SK-N-SH (cell line): ENCODE measurements around the gene OR10G3. TPM values are rescaled to one million over a fixed set of nuclear protein-coding genes. Genes with fewer than 3 reads are reported as not detected.

ENCODE experiments used
- CTCF ChIA-PET: fragments of 300-600, 350-600 bp; formaldehyde crosslinking; extraction: SDS; loops from one replicate; lab custom pipeline; 2021; lab: Yijun Ruan, JAX
- POLR2A ChIA-PET: fragments of 350-600 bp; sonication (Branson Sonifier 250); formaldehyde crosslinking; extraction: SDS; loops from one replicate; lab custom pipeline; 2020; ENCODE audit warnings: antibody characterized with exemption, inconsistent platforms; lab: Yijun Ruan, JAX
- DNase-seq: peaks from one replicate; pipeline ENCODE4 v3.0.0; 2012
- H2AFZ ChIP-seq: fragments of 200-600 bp; sonication (generic); 2 replicates; pipeline ENCODE4 v1.8.1; 2016; ENCODE audit warnings: antibody characterized with exemption, mild to moderate bottlenecking, low read depth
- H3F3A ChIP-seq: fragments of 200-600 bp; sonication (generic); replicated peaks from 2 replicates; pipeline ENCODE3; 2016; ENCODE audit warnings: antibody characterized with exemption, mild to moderate bottlenecking; ENCODE audit not compliant: insufficient read depth
- H3K27ac ChIP-seq, 2 experiments: fragments of 200-500 bp in 1 of 2; fragments of 200-600 bp in 1 of 2; sonication (Bioruptor generic) in 1 of 2; sonication (generic), shearing (Covaris generic) in 1 of 2; 2 replicates each; pipeline versions ENCODE4 v1.5.1 to v1.6.1; 2014 to 2016; ENCODE audit warnings: low read depth in 2 of 2, inconsistent platforms in 1 of 2, low read length in 1 of 2, mild to moderate bottlenecking in 1 of 2, mixed read lengths in 1 of 2
- H3K27me3 ChIP-seq: fragments of 200-600 bp; sonication (generic), shearing (Covaris generic); 2 replicates; pipeline ENCODE4 v1.6.1; 2016; ENCODE audit warnings: mixed run types; ENCODE audit not compliant: insufficient read depth
- H3K36me3 ChIP-seq, 2 experiments: fragments of 200-500 bp in 1 of 2; fragments of 200-600 bp in 1 of 2; sonication (Bioruptor generic) in 1 of 2; sonication (generic) in 1 of 2; replicated peaks in 1 of 2; 2 replicates each; pipeline versions ENCODE3 to v1.5.1; 2014 to 2016; ENCODE audit warnings: low read length in 1 of 2, mild to moderate bottlenecking in 1 of 2; ENCODE audit not compliant: insufficient read depth in 2 of 2, control insufficient read depth in 1 of 2
- H3K4me1 ChIP-seq, 2 experiments: fragments of 200-500 bp in 1 of 2; fragments of 200-600 bp in 1 of 2; sonication (Bioruptor generic) in 1 of 2; sonication (generic), shearing (Covaris generic) in 1 of 2; 2 replicates each; pipeline versions ENCODE4 v1.5.1 to v1.6.1; 2014 to 2016; ENCODE audit warnings: low read depth in 1 of 2, low read length in 1 of 2, mixed run types in 1 of 2; ENCODE audit not compliant: insufficient read depth in 2 of 2, control insufficient read depth in 1 of 2
- H3K4me2 ChIP-seq: fragments of 200-600 bp; sonication (generic), shearing (Covaris generic); 2 replicates; pipeline ENCODE4 v1.6.1; 2017; ENCODE audit warnings: mixed run types
- H3K4me3 ChIP-seq, 2 experiments: fragments of 200-500 bp in 1 of 2; fragments of 200-600 bp in 1 of 2; sonication (Bioruptor generic) in 1 of 2; sonication (generic), shearing (Covaris generic) in 1 of 2; 2 replicates each; pipeline versions ENCODE4 v1.5.1 to v1.8.1; 2014 to 2016; ENCODE audit warnings: low read depth in 2 of 2, inconsistent platforms in 1 of 2, low read length in 1 of 2, mild to moderate bottlenecking in 1 of 2, mixed read lengths in 1 of 2, moderate library complexity in 1 of 2
- H3K79me2 ChIP-seq: fragments of 200-600 bp; sonication (generic); 2 replicates; pipeline ENCODE4 v1.8.1; 2017; ENCODE audit warnings: mild to moderate bottlenecking; ENCODE audit not compliant: insufficient read depth
- H3K9ac ChIP-seq: fragments of 200-600 bp; sonication (generic); 2 replicates; pipeline ENCODE4 v1.6.1; 2017; ENCODE audit warnings: mixed run types
- H3K9me2 ChIP-seq: fragments of 200-600 bp; sonication (generic); 2 replicates; pipeline ENCODE4 v1.6.1; 2017; ENCODE audit warnings: mixed run types
- H3K9me3 ChIP-seq: fragments of 200-600 bp; sonication (generic); 2 replicates; pipeline ENCODE4 v1.6.1; 2017; ENCODE audit warnings: mixed run types, mild to moderate bottlenecking, moderate library complexity
- H4K20me1 ChIP-seq: fragments of 200-600 bp; sonication (generic); 2 replicates; pipeline ENCODE4 v1.6.1; 2017; ENCODE audit warnings: mild to moderate bottlenecking, mixed run types; ENCODE audit not compliant: insufficient read depth
- CHD2 ChIP-seq: fragments of 150-350 bp; IDR thresholded peaks from 2 replicates; pipeline ENCODE4 v1.6.1; 2018; ENCODE audit warnings: low read length; ENCODE audit not compliant: partially characterized antibody
- EZH2phosphoT487 ChIP-seq: fragments of 200-600 bp; sonication (generic); IDR thresholded peaks from 2 replicates; pipeline ENCODE4 v1.6.1; 2017; ENCODE audit warnings: low read depth, mixed run types, mild to moderate bottlenecking, antibody characterized with exemption, moderate library complexity, borderline replicate concordance
- FOXJ3 ChIP-seq: sonication (generic); formaldehyde crosslinking; IDR thresholded peaks from 2 replicates; pipeline ENCODE4 v1.5.1; 2020; ENCODE audit warnings: mild to moderate bottlenecking, missing genetic modification reagents
- GATA2 ChIP-seq: sonication (generic); formaldehyde crosslinking; IDR thresholded peaks from 2 replicates; pipeline ENCODE4 v1.5.0; 2020; ENCODE audit warnings: mild to moderate bottlenecking, missing genetic modification reagents
- MEF2A ChIP-seq: IDR thresholded peaks from 2 replicates; pipeline ENCODE4 v1.4.0; 2012; ENCODE audit warnings: low read depth, borderline replicate concordance
- MXI1 ChIP-seq: IDR thresholded peaks from 2 replicates; pipeline ENCODE4 v1.6.1; 2012; ENCODE audit warnings: mild to moderate bottlenecking, low read depth, low read length, improper control_type of control experiment
- NFIC ChIP-seq: IDR thresholded peaks from 2 replicates; pipeline ENCODE4 v1.4.0; 2012; ENCODE audit warnings: borderline replicate concordance
- NRF1 ChIP-seq: IDR thresholded peaks from 2 replicates; pipeline ENCODE4 v1.6.1; 2012; ENCODE audit warnings: low read depth, mild to moderate bottlenecking, low read length
- POLR2AphosphoS5 ChIP-seq: IDR thresholded peaks from 2 replicates; pipeline ENCODE4 v1.6.1; 2012; ENCODE audit warnings: low read depth, low read length
- TAF1 ChIP-seq: IDR thresholded peaks from 2 replicates; pipeline ENCODE4 v1.6.1; 2012; ENCODE audit warnings: low read depth, mild to moderate bottlenecking, low read length, moderate library complexity, borderline replicate concordance
- TCF12 ChIP-seq: IDR thresholded peaks from 2 replicates; pipeline ENCODE4 v1.4.0; 2012
- WGBS: methylation state at CpG from one replicate; pipeline ENCODE4 v1.1.6; 2017; ENCODE audit warnings: low lambda C conversion rate; 5-methylcytosine and 5-hydroxymethylcytosine counted together
- polyA plus RNA-seq, 3 experiments: library from polyadenylated mRNA; depleted of rRNA; stranded (reverse); fragments of >200 nt; gene quantifications; 2 replicates each; pipeline ENCODE4 v1.2.3, GENCODE V29; 2012
- TF ChIP-seq, protein P1 (sequence below): IDR thresholded peaks from 2 replicates; pipeline ENCODE4 v1.6.1; 2012; ENCODE audit warnings: mild to moderate bottlenecking, low read depth, low read length, moderate library complexity
- TF ChIP-seq, protein P2 (sequence below): fragments of 150-350 bp; IDR thresholded peaks from 2 replicates; pipeline ENCODE4 v1.6.1; 2017; ENCODE audit warnings: antibody characterized with exemption, low read length, low read depth, borderline replicate concordance
- TF ChIP-seq, protein P3 (sequence below): fragments of 200-600 bp; sonication (generic); IDR thresholded peaks from 2 replicates; pipeline ENCODE4 v1.6.1; 2017; ENCODE audit warnings: antibody characterized with exemption, mild to moderate bottlenecking, moderate library complexity
- TF ChIP-seq, protein P4 (sequence below): fragments of 150-350 bp; IDR thresholded peaks from 2 replicates; pipeline ENCODE4 v1.6.1; 2016; ENCODE audit warnings: mild to moderate bottlenecking, low read depth, low read length

OR10G3 gene
- polyA plus RNA-seq, 1 of the 3 experiments (the other 2 are of a cell fraction): not detected

DNA sequence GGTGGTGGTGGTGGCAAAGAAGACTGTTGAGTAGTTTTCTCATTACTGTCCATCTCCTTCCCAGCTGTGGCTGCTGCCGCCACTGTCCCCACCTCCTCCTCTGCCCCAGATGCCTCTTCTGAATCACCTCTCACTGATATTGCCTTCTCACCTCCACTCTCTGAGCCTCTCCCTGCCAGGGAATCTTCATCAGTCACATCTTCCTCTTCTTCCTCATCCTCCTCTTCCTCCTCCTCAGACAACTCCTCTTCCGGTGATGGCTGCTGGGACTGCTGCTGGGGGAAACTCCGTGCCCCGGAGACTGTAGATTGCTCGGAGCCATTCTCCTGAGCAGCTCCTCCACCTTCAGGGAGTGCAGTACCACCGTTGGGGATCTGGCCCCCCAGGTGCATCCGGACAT is 56.7 kb downstream of the OR10G3 start:
- TF ChIP-seq, protein P1, sequence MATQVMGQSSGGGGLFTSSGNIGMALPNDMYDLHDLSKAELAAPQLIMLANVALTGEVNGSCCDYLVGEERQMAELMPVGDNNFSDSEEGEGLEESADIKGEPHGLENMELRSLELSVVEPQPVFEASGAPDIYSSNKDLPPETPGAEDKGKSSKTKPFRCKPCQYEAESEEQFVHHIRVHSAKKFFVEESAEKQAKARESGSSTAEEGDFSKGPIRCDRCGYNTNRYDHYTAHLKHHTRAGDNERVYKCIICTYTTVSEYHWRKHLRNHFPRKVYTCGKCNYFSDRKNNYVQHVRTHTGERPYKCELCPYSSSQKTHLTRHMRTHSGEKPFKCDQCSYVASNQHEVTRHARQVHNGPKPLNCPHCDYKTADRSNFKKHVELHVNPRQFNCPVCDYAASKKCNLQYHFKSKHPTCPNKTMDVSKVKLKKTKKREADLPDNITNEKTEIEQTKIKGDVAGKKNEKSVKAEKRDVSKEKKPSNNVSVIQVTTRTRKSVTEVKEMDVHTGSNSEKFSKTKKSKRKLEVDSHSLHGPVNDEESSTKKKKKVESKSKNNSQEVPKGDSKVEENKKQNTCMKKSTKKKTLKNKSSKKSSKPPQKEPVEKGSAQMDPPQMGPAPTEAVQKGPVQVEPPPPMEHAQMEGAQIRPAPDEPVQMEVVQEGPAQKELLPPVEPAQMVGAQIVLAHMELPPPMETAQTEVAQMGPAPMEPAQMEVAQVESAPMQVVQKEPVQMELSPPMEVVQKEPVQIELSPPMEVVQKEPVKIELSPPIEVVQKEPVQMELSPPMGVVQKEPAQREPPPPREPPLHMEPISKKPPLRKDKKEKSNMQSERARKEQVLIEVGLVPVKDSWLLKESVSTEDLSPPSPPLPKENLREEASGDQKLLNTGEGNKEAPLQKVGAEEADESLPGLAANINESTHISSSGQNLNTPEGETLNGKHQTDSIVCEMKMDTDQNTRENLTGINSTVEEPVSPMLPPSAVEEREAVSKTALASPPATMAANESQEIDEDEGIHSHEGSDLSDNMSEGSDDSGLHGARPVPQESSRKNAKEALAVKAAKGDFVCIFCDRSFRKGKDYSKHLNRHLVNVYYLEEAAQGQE: no peak
- TF ChIP-seq CHD2: no peak
- TF ChIP-seq MXI1: no peak
- TF ChIP-seq, protein P2, sequence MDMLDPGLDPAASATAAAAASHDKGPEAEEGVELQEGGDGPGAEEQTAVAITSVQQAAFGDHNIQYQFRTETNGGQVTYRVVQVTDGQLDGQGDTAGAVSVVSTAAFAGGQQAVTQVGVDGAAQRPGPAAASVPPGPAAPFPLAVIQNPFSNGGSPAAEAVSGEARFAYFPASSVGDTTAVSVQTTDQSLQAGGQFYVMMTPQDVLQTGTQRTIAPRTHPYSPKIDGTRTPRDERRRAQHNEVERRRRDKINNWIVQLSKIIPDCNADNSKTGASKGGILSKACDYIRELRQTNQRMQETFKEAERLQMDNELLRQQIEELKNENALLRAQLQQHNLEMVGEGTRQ: no peak
- TF ChIP-seq, protein P3, sequence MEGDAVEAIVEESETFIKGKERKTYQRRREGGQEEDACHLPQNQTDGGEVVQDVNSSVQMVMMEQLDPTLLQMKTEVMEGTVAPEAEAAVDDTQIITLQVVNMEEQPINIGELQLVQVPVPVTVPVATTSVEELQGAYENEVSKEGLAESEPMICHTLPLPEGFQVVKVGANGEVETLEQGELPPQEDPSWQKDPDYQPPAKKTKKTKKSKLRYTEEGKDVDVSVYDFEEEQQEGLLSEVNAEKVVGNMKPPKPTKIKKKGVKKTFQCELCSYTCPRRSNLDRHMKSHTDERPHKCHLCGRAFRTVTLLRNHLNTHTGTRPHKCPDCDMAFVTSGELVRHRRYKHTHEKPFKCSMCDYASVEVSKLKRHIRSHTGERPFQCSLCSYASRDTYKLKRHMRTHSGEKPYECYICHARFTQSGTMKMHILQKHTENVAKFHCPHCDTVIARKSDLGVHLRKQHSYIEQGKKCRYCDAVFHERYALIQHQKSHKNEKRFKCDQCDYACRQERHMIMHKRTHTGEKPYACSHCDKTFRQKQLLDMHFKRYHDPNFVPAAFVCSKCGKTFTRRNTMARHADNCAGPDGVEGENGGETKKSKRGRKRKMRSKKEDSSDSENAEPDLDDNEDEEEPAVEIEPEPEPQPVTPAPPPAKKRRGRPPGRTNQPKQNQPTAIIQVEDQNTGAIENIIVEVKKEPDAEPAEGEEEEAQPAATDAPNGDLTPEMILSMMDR: no peak
- no peak for TF ChIP-seq TCF12
- no peak for TF ChIP-seq NFIC
- TF ChIP-seq, all 33 proteins: peak for 0

DNA sequence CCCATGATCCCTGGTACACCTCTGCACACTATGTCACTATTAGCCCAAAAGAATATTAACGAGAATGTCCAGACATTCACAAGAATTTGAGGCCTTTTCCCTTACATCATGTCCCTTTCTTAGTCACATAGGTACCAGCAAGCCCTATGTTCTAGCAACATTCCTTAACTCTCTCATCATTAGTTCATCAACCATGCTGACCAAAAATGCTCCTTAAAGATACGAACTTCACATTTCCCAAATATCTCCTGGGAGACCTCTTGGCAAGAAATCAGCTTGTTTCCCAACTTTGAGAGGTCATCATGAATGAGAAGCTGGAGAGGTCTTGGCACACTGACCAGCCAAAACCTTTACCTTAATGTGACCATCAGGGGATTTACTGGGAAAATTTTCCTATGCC is 58.4 kb downstream of the OR10G3 start:
- Histone ChIP-seq H3K36me3 (peaks cover 0 to 5% of the 10 kb centered on the region in 2 experiments), H3F3A (no peaks in the 10 kb centered on the region), H3K9me2 (no peaks in the 10 kb centered on the region), H2AFZ (no peak overlapping the region), H4K20me1 (no peaks in the 10 kb centered on the region), H3K79me2 (no peaks in the 10 kb centered on the region; the same call in 1 of the 2 replicates), H3K9ac (no peak overlapping the region), H3K4me3 (no peak overlapping the region), H3K9me3 (no peaks in the 10 kb centered on the region), H3K27ac (no peak overlapping the region), H3K27me3 (no peaks in the 10 kb centered on the region), H3K4me1 (peaks cover 0 to 10% of the 10 kb centered on the region in 2 experiments; a peak in 1 of 4 replicates), H3K4me2 (no peak overlapping the region)
- no peak for DNase-seq
- POLR2A ChIA-PET: no interaction called here
- WGBS: 85% methylated on average over 2 of the region's 2 CpGs
- CTCF ChIA-PET: interaction anchor here (2.9 kb wide), 1 partner anchor 23 kb away, joined by 15 read pairs; no protein-coding TSS in a partner anchor
- TF ChIP-seq NRF1: no peak
- no peak for TF ChIP-seq EZH2phosphoT487
- TF ChIP-seq POLR2AphosphoS5: no peak
- TF ChIP-seq FOXJ3: no peak
- TF ChIP-seq, protein P4, sequence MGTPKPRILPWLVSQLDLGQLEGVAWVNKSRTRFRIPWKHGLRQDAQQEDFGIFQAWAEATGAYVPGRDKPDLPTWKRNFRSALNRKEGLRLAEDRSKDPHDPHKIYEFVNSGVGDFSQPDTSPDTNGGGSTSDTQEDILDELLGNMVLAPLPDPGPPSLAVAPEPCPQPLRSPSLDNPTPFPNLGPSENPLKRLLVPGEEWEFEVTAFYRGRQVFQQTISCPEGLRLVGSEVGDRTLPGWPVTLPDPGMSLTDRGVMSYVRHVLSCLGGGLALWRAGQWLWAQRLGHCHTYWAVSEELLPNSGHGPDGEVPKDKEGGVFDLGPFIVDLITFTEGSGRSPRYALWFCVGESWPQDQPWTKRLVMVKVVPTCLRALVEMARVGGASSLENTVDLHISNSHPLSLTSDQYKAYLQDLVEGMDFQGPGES: no peak
- no peak for TF ChIP-seq GATA2 (CRISPR knock-in tag)
- TF ChIP-seq MEF2A: no peak
- TF ChIP-seq TAF1: no peak
- no peak for TF ChIP-seq CHD2

More for the DNA sequence above, 56.7 kb downstream of the OR10G3 start:
- Histone ChIP-seq H3K27me3 (no peaks in the 10 kb centered on the region), H3K9ac (no peak overlapping the region), H3K79me2 (no peaks in the 10 kb centered on the region; the same call in 1 of the 2 replicates), H3K36me3 (peaks cover 0 to 5% of the 10 kb centered on the region in 2 experiments), H3K9me2 (no peaks in the 10 kb centered on the region), H4K20me1 (no peaks in the 10 kb centered on the region), H2AFZ (no peak overlapping the region), H3K27ac (no peak overlapping the region), H3K4me3 (no peak overlapping the region), H3K4me2 (no peak overlapping the region), H3K4me1 (peaks cover 0 to 16% of the 10 kb centered on the region in 2 experiments; a peak in 1 of 4 replicates), H3F3A (no peaks in the 10 kb centered on the region), H3K9me3 (no peaks in the 10 kb centered on the region)
- WGBS: 87% methylated on average over 6 of the region's 7 CpGs
- no peak for DNase-seq
- ChIA-PET POLR2A (no interaction called here), CTCF (interaction anchor here (2.9 kb wide), 1 partner anchor 25 kb away, joined by 15 read pairs; no protein-coding TSS in a partner anchor)
